Neutrophil (primary cell): Measurements from ENCODE around the gene NUP133.
A peak's percentile ranks its signal among the peaks of the same experiment; 100 is the strongest.

ENCODE experiments used
- H3K27ac ChIP-seq: fragments of 200-600 bp; sonication (generic); 2 replicates; pipeline ENCODE4 v1.5.1; 2016; ENCODE audit warnings: mild to moderate bottlenecking, moderate library complexity
- H3K27me3 ChIP-seq: fragments of 200-600 bp; sonication (generic); 2 replicates; pipeline ENCODE4 v1.6.0; 2016; ENCODE audit warnings: mild to moderate bottlenecking
- H3K36me3 ChIP-seq: fragments of 200-600 bp; sonication (generic); 2 replicates; pipeline ENCODE4 v1.5.1; 2017
- H3K4me1 ChIP-seq, 2 experiments: fragments of 200-600 bp in 1 of 2; sonication (generic) in 1 of 2; 1 replicate in 1 of 2; 2 replicates in 1 of 2; pipeline versions ENCODE4 v1.5.1 to v1.6.1; 2013 to 2016; ENCODE audit warnings: low read depth in 1 of 2, low read length in 1 of 2, mild to moderate bottlenecking in 1 of 2, moderate library complexity in 1 of 2; ENCODE audit not compliant: control insufficient read depth in 1 of 2, insufficient read depth in 1 of 2
- H3K4me3 ChIP-seq, 2 experiments: fragments of 200-600 bp in 1 of 2; sonication (generic) in 1 of 2; 1 replicate in 1 of 2; 2 replicates in 1 of 2; pipeline ENCODE4 v1.5.1; 2013 to 2016; ENCODE audit warnings: low read depth in 1 of 2, low read length in 1 of 2, mild to moderate bottlenecking in 1 of 2, moderate library complexity in 1 of 2
- H3K9me3 ChIP-seq: fragments of 200-600 bp; sonication (generic); 2 replicates; pipeline ENCODE4 v1.5.1; 2016
- TF ChIP-seq, protein P1 (sequence below): fragments of 200-600 bp; sonication (generic); IDR thresholded peaks from 2 replicates; pipeline ENCODE4 v1.5.1; 2016; ENCODE audit warnings: antibody characterized with exemption

The NUP133 gene

GRCh38 chr1:229507502-229507901 lies 639 bp downstream of the NUP133 start:
- Histone ChIP-seq H3K27me3 (no peaks in the 10 kb centered on the region), H3K4me3 (peak overlapping the region; percentile 86 to 91), H3K27ac (peak overlapping the region; percentile 93), H3K9me3 (no peaks in the 10 kb centered on the region), H3K4me1 (peaks cover 17 to 23% of the 10 kb centered on the region in 2 experiments), H3K36me3 (peaks cover 4% of the 10 kb centered on the region)
- TF ChIP-seq, protein P1, sequence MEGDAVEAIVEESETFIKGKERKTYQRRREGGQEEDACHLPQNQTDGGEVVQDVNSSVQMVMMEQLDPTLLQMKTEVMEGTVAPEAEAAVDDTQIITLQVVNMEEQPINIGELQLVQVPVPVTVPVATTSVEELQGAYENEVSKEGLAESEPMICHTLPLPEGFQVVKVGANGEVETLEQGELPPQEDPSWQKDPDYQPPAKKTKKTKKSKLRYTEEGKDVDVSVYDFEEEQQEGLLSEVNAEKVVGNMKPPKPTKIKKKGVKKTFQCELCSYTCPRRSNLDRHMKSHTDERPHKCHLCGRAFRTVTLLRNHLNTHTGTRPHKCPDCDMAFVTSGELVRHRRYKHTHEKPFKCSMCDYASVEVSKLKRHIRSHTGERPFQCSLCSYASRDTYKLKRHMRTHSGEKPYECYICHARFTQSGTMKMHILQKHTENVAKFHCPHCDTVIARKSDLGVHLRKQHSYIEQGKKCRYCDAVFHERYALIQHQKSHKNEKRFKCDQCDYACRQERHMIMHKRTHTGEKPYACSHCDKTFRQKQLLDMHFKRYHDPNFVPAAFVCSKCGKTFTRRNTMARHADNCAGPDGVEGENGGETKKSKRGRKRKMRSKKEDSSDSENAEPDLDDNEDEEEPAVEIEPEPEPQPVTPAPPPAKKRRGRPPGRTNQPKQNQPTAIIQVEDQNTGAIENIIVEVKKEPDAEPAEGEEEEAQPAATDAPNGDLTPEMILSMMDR: no peak

DNA sequence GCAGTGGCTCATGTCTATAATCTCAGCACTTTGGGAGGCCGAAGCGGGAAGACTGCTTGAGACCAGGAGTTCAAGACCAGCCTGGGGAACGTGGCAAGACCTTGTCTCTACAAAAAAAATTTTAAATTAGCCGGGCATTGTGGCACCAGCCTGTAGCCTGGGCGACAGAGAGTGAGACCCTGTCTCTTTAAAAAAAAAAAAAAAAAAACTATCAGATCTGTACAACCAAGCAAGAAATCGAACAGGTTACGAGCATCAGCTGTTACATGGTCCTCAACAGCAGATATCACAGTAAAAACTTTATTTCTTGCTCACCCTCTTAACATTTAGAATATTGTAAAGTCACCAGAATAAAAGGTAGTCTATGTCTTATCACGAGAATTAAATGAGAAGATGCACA lies 1.5 kb downstream of the NUP133 start:
- Histone ChIP-seq H3K4me3 (no peak overlapping the region), H3K27ac (no peak overlapping the region)

GRCh38 chr1:229495782-229496181 lies 12.4 kb downstream of the NUP133 start:
- H3K4me1 ChIP-seq: no peaks in the 10 kb centered on the region
- no peaks in the 10 kb centered on the region for H3K9me3 ChIP-seq
- H3K27ac ChIP-seq: no peak overlapping the region
- H3K4me3 ChIP-seq: no peak overlapping the region
- no peaks in the 10 kb centered on the region for H3K27me3 ChIP-seq
- H3K36me3 ChIP-seq: peaks cover 90% of the 10 kb centered on the region
- TF ChIP-seq, protein P1: no peak

More for the DNA sequence above, 1.5 kb downstream of the NUP133 start:
- Histone ChIP-seq H3K4me1 (peaks cover 17 to 23% of the 10 kb centered on the region in 2 experiments), H3K27me3 (no peaks in the 10 kb centered on the region), H3K9me3 (no peaks in the 10 kb centered on the region), H3K36me3 (peaks cover 6% of the 10 kb centered on the region)
- TF ChIP-seq, protein P1: no peak

GRCh38 chr1:229487181-229487580 lies 21.0 kb downstream of the NUP133 start:
- H3K27me3 ChIP-seq: no peaks in the 10 kb centered on the region
- peaks cover 86% of the 10 kb centered on the region for H3K36me3 ChIP-seq
- TF ChIP-seq, protein P1: no peak
- no peak overlapping the region for H3K27ac ChIP-seq
- no peak overlapping the region for H3K4me3 ChIP-seq
- H3K4me1 ChIP-seq: no peaks in the 10 kb centered on the region
- H3K9me3 ChIP-seq: no peaks in the 10 kb centered on the region

- no peaks in the 10 kb centered on the region for H3K4me1 ChIP-seq
- no peaks in the 10 kb centered on the region for H3K9me3 ChIP-seq
- peaks cover 82% of the 10 kb centered on the region for H3K36me3 ChIP-seq
- H3K4me3 ChIP-seq: no peak overlapping the region
- TF ChIP-seq, protein P1: no peak
- no peak overlapping the region for H3K27ac ChIP-seq
- H3K27me3 ChIP-seq: no peaks in the 10 kb centered on the region
These were observed 22.8 kb downstream of the NUP133 start for GRCh38 chr1:229485318-229485717.

GRCh38 chr1:229482511-229482910 lies 25.6 kb downstream of the NUP133 start:
- TF ChIP-seq, protein P1: no peak
- no peaks in the 10 kb centered on the region for H3K9me3 ChIP-seq
- no peak overlapping the region for H3K27ac ChIP-seq
- no peaks in the 10 kb centered on the region for H3K27me3 ChIP-seq
- no peaks in the 10 kb centered on the region for H3K4me1 ChIP-seq
- H3K4me3 ChIP-seq: no peak overlapping the region
- H3K36me3 ChIP-seq: peaks cover 69% of the 10 kb centered on the region
